Lower leg skin (tissue), 4 donors: ENCODE measurements around the gene ADSS1. TPM values are rescaled to one million over a fixed set of nuclear protein-coding genes. Genes with fewer than 3 reads are reported as not detected.

Source experiments
- DNase-seq, 2 donors: peaks; one replicate each; pipeline ENCODE4 v3.0.0-alpha.2; 2019; ENCODE audit warnings: low spot score in 2 of 2
- H3K4me3 ChIP-seq: fragments of 200-600 bp; sonication (generic); 2 replicates; pipeline ENCODE4 v1.5.1; 2017; ENCODE audit warnings: mild to moderate bottlenecking, low read depth; ENCODE audit not compliant: poor library complexity, severe bottlenecking
- CTCF ChIP-seq, 3 donors: fragments of 450-650 bp; IDR thresholded peaks; one replicate each; pipeline ENCODE4 v1.5.1; 2016; ENCODE audit warnings: antibody characterized with exemption in 3 of 3, mild to moderate bottlenecking in 3 of 3, moderate library complexity in 2 of 3
- POLR2A ChIP-seq, 2 donors: fragments of 450-650 bp; IDR thresholded peaks; one replicate each; pipeline ENCODE4 v1.6.1; 2016 to 2017; ENCODE audit warnings: antibody characterized with exemption in 2 of 2, mild to moderate bottlenecking in 1 of 2, moderate library complexity in 1 of 2
- WGBS, 2 donors: methylation state at CpG; one replicate each; pipeline ENCODE4 v1.1.5; 2018; 5-methylcytosine and 5-hydroxymethylcytosine counted together
- intact Hi-C: fragments of 100-400 bp; cut with DNase I; formaldehyde crosslinking; loops from one replicate; pipeline ENCODE4 v1.15.0; 2023; ENCODE audit warnings: low total_unique reads
- total RNA-seq, 4 donors: library from RNA; depleted of rRNA; stranded (reverse); fragments of >200 nt; gene quantifications; one replicate each; pipeline ENCODE4 v1.1.0, GENCODE V29; 2016

Gene ADSS1
- total RNA-seq, 4 donors from 2014 or later: 5.5 to 8.7 (median 7.2) TPM

GRCh38 chr14:104792945-104793702 is 69.1 kb downstream of the ADSS1 start:
- 80 to 83% methylated on average over 15 of the region's 16 CpGs for WGBS, 2 donors
- intact Hi-C loops: no loop called here
- no peak for TF ChIP-seq POLR2A (IDR thresholded peaks at IDR 0.05)
- no peak for TF ChIP-seq CTCF (IDR thresholded peaks at IDR 0.05)
- no peak overlapping the region for H3K4me3 ChIP-seq
- no peak for DNase-seq

- intact Hi-C loops: no loop called here
- no peak for DNase-seq
- no peak for TF ChIP-seq CTCF (IDR thresholded peaks at IDR 0.05)
- TF ChIP-seq POLR2A (IDR thresholded peaks at IDR 0.05): no peak
- H3K4me3 ChIP-seq: no peak overlapping the region
- WGBS, 2 donors: 81 to 86% methylated on average over 2 of the region's 2 CpGs
These were observed 69.6 kb downstream of the ADSS1 start for GRCh38 chr14:104793703-104793959.

- WGBS, 2 donors: 5 to 23% methylated on average over 6 to 15 of the region's 15 CpGs
- H3K4me3 ChIP-seq: peak overlapping the region; percentile 44
- peak in 1 of 2 donors; percentile 93 for DNase-seq
- no peak for TF ChIP-seq CTCF (IDR thresholded peaks at IDR 0.05)
- no peak for TF ChIP-seq POLR2A (IDR thresholded peaks at IDR 0.05)
- intact Hi-C loops: no loop called here
These were observed 70.1 kb downstream of the ADSS1 start for GRCh38 chr14:104794099-104794498.

GRCh38 chr14:104794631-104794992 is 70.6 kb downstream of the ADSS1 start:
- intact Hi-C loops: no loop called here
- no peak for DNase-seq
- 2 to 3% methylated on average over 15 to 16 of the region's 16 CpGs for WGBS, 2 donors
- peak overlapping the region; percentile 44 for H3K4me3 ChIP-seq
- no peak for TF ChIP-seq CTCF (IDR thresholded peaks at IDR 0.05)
- no peak for TF ChIP-seq POLR2A (IDR thresholded peaks at IDR 0.05)

DNA sequence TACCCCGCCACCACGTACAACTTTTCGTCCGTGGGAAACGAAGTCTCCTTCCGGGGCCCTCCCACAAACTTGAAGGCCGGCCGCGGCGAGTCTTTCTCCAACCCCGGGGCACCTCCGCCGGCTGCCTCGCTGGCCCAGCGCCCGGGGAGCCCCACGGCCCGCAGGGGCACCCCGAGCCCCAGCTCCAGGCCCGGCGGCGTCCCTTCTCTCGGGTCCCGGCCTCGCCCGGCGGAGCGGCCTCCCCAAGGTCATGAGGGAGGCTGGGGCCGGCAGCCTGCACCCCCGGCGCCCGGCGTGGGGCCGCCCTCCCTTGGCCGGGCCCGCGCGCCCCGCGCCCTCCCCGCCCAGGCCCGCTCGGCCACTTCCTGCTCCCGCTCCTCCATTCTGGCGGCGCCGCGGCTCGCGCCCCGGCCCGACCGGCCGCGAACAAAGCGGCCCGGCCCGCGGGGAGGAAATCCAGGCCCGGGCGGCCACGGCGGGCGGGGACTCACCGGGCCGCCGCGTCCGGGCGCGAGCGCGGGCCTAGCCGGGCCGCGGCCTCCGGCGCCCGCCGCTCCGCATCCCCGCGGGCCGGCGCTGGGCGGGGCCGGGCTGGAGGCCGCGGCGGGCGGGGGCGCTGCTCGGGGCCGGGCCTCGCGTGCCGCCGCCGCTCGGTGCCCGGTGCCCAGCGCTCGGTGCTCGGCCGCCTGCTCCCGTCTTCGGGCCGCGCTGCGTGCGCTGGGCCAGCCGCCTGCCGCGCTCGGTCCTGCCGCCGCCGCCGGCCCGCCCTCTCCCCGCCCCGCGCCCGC is 71.2 kb downstream of the ADSS1 start, which contains the start of gene AKT1:
Gene AKT1 (minus strand): TSS at position 756 of the 788 bp plus-strand sequence. CDS start 3,105 bp downstream, outside the sequence.
- H3K4me3 ChIP-seq: peak within 1 kb of the TSS; percentile 44
- intact Hi-C loops: no loop called here
- TF ChIP-seq CTCF (IDR thresholded peaks at IDR 0.05) (no peak), POLR2A (IDR thresholded peaks at IDR 0.05) (no peak)
- 0 to 1% methylated on average over 14 to 35 of the region's 124 CpGs for WGBS, 2 donors
- DNase-seq: no peak
